Skeletal muscle cell (primary cell): ENCODE data around the gene SRD5A1.
A peak's percentile ranks its signal among the peaks of the same experiment; 100 is the strongest.

Experiments
- DNase-seq: peaks from one replicate; pipeline ENCODE4 v3.0.0-alpha.2; 2010; ENCODE audit warnings: low read depth
- H3K4me3 ChIP-seq: 2 replicates; pipeline ENCODE4 v1.5.1; 2011; ENCODE audit warnings: low read depth, mild to moderate bottlenecking, control low read depth, low read length, moderate library complexity

The SRD5A1 gene

GRCh38 chr5:6718718-6719117 lies 85.5 kb downstream of the SRD5A1 start:
- no peak for DNase-seq
- no peak overlapping the region for H3K4me3 ChIP-seq

- DNase-seq = no peak
- no peak overlapping the region for H3K4me3 ChIP-seq
Measured at GRCh38 chr5:6719417-6719816, 86.2 kb downstream of the SRD5A1 start.

GRCh38 chr5:6719896-6720560 lies 86.8 kb downstream of the SRD5A1 start:
- DNase-seq = no peak
- no peak overlapping the region for H3K4me3 ChIP-seq

GRCh38 chr5:6720561-6720921 lies 87.3 kb downstream of the SRD5A1 start:
- no peak for DNase-seq
- H3K4me3 ChIP-seq = no peak overlapping the region

- no peak overlapping the region for H3K4me3 ChIP-seq
- no peak for DNase-seq
Measured at GRCh38 chr5:6721442-6721841, 88.2 kb downstream of the SRD5A1 start.

- DNase-seq = no peak
- peak overlapping the region; percentile 13 for H3K4me3 ChIP-seq
Measured at GRCh38 chr5:6722015-6722414, 88.8 kb downstream of the SRD5A1 start.

- DNase-seq = no peak
- H3K4me3 ChIP-seq = no peak overlapping the region
Measured at GRCh38 chr5:6723122-6723815, 90.0 kb downstream of the SRD5A1 start.

GRCh38 chr5:6723816-6724300 lies 90.6 kb downstream of the SRD5A1 start:
- H3K4me3 ChIP-seq = no peak overlapping the region
- no peak for DNase-seq
